SKM-1 treated with dmso at 0.1 percent for 144 hours (cell line): Measurements from ENCODE around the gene MLEC.
A peak's percentile ranks its signal among the peaks of the same experiment; 100 is the strongest.

ENCODE experiments used
- DNase-seq: peaks from one replicate; lab custom pipeline; 2025; ENCODE audit not compliant: unreplicated experiment; lab: John Stamatoyannopoulos, UW

The MLEC gene

DNA sequence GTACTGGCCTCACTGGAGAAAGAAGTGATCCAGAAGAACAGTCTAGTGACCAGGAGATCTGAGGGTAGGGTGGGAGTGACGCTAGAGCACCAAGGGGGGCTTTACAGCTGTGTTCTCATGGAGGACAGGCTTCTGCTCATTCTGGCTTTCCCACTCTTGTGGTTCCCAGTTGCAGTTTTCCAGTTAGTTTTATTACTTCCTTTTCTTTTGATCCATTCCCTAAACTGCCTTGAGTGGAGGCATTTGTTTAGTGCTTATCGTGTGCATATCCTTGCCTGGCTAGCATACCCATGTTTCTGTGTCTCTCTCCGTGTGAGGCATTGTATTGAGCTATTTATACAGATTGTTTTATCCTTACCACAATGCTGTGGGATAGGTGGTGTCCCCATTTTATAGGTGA is 4.0 kb downstream of the MLEC start:
- no peak for DNase-seq

- DNase-seq: no peak
These were observed 5.6 kb downstream of the MLEC start for GRCh38 chr12:120692524-120693033.

DNA sequence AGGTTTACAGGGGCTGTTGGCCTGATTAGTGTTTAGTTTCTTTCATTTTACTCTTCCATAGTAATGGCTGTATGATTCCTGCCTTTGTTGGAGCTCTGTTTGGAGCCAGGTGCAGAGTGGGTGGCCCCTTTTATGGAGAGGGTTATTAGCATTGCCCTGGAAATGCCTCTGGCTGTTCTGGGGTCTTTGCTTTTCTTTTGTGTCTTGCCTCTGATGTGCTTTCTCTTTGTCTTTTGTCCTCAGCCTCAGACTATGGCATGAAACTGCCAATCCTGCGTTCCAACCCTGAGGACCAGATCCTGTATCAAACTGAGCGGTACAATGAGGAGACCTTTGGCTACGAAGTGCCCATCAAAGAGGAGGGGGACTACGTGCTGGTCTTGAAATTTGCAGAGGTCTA is 6.9 kb downstream of the MLEC start:
- no peak for DNase-seq

- no peak for DNase-seq
These were observed 9.7 kb downstream of the MLEC start for GRCh38 chr12:120696626-120697025.

GRCh38 chr12:120697344-120697743 is 10.4 kb downstream of the MLEC start:
- DNase-seq: no peak

DNA sequence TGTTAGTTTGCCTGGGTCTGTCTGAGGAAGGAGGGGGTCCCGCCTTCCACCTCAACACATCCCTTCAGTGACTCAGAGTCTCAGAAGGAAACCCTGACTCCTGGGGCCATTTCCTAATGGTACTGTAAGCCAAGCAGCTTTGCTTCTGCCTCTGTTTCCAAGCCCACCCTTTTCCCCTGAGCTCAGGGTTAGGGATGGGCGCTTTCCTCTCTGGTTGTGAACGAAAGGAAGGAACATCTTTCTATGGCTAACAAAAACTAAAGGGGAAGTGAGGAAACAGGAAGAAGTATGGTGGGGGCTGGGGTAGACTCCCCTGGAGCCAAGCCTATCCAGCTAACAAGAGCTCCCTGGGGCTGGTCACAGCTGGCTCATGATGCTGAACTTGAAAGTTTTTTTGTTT is 11.7 kb downstream of the MLEC start:
- DNase-seq: peak; percentile 28

DNA sequence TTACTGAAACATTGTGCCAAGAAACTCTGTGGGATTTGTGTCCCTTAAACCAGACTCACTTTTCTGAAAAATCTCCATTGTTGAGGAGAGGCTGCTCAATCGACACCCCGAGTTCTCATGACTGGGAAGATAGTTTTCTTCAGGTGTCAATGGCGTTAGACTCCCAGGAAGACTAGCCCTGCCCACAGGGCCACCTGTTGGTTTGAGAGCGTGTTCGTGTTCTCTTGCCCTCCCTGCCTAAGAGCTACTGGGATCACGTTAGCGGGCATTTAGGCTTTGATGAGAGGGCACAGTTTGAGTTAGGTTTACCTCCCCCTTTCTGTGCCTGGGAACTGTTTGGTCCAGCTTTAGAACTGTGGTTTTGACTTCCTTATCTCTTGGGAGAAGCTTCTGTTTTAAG is 12.6 kb downstream of the MLEC start:
- DNase-seq: no peak

- DNase-seq: no peak
These were observed 13.9 kb downstream of the MLEC start for GRCh38 chr12:120700886-120701285.

DNA sequence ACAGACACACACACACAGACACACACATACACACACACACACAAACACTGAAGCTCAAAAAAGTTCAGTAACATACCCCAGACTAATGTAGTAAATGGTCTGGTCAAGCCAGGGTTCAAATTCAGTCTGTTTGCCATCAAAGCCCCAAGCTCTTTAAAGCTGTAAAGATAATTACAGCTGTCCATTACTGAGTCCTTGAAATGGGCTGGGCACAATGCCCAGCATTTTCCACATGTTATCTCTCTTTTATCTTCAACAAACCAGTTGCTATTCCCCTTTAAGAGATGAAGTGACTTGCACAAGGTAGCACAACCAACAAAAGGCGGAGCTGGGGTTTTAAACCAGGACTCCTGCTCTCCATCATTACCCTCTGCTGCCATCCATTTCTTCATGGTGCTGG is 15.7 kb downstream of the MLEC start:
- no peak for DNase-seq

DNA sequence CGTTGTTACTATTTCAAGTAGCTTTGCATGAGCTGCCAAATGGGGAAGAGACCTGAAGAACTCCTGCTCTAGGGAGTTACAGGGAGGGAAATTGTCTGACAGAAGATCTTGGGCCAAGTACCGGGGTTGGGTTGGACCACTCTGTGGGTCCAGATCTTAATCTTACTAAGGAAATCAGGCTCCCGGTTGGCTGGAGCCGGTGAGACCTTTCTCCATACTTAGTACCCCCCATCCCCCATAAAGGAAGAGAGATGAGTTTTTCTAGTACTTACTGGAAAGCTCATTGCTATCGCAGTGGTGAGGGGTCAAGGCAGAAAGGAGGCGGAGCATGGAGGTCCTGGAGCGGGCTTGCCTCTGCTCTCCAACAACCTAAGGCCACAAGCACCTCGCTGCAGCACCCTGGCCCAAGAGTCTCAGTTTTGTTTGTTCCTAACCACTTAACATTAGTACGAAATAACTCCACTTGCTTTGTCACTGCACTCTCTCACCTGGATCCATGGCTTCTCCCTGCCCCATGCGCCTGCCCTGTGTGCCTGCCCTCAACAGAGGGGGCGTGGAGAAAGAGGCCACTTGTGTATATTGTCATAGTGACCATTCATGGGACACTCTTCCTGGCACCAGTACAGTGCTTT is 16.5 kb downstream of the MLEC start:
- no peak for DNase-seq

DNA sequence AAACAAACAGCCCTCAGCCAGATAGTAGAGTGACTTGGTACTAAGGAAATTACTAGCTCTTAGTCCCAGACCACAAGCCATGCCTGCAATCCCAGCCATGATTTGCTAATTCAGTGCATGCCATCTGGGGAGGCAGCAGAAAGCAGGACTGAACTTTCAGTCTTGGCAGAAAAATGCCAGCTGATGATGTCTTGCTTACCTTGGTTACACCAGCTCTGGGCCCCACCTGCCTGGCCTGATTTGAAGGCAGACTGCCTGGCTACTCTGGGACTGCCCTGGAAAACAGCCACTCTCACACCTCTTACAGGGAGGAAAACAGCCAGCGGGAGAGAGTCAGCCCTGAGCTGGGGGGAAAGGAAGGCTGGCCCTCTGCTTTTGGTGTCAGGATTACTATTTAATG is 18.7 kb downstream of the MLEC start:
- DNase-seq: no peak

- DNase-seq: no peak
These were observed 19.1 kb downstream of the MLEC start for GRCh38 chr12:120706029-120706428.

GRCh38 chr12:120708651-120709050 is 21.7 kb downstream of the MLEC start:
- no peak for DNase-seq

DNA sequence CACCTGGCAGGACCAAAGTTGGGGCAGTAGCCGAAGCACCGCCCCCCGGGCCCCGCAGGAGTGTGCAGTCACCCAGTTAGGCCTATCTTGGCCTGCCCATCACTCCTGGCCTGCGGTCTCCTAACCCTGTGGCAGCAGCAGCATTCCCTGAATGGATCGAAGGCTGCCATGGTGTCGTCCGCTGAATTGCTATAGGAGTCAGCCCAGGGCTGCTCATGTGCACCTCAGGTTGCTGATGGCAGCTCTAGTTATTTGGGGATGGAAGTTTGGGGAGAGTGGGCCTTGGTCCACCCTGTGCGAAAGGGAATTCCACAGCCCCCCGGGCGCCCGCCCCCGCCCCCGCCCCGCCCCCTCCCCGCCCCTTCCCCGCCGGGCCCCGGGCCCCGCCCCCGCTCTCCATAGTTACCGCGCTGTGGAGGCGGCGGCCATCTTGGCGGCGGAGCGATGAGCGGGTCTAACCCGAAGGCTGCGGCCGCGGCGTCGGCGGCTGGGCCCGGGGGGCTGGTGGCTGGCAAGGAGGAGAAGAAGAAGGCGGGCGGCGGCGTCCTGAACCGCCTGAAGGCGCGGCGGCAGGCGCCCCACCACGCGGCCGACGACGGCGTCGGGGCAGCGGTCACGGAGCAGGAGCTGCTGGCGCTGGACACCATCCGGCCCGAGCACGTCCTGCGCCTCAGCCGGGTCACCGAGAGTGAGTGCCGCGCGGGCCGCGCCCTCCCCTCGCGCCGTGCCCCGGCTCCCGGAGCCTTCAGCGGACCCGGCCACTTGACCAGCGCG is 23.3 kb downstream of the MLEC start, which contains the start of gene UNC119B:
Gene UNC119B (plus strand): TSS at position 428 of the 774 bp plus-strand sequence. CDS start 17 bp downstream, at position 445.
- no peak for DNase-seq

DNA sequence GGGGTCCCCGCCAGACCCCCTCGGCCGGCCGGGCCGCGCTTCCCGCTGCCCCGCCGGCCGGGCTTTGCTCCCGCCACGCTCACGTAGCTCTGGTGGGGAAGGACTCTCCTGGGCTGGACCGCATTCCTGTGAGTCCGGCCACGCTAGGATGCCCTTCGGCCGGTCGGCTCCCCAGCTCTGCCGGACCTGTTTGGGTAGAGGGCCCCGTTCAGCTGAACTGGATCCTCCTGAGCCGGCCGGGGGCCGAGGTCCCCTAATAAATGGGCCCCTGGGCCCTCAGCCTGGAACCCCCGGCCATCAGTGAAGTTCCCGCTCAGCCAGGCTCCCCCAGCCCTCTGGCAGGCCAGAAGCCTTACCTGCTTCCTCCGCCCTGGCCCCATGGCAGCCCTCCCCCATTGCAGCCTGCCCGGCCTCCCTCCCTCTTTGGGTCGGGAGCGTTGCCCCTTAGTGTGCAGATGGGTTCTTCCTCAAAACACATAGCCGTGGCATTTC is 23.9 kb downstream of the MLEC start:
- DNase-seq: no peak

GRCh38 chr12:120711411-120711810 is 24.5 kb downstream of the MLEC start:
- DNase-seq: no peak

DNA sequence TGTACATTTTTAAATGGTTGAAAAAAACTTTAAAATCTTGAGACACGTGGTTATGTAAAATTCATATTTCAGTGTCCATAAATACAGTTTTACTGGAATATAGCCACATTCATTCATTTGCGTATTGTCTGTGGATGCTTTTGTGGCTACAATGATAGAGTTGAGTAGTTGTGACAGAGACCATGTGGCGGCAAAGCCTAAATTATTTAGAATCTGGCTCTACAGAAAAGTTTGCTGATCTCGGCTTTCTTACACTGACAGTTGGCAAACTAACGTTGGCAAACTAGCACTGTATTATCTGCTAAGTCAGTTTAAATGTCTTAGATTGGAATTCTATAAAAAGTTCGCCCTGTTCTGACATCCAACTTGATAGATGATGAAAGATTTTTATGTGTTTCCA is 25.7 kb downstream of the MLEC start:
- no peak for DNase-seq

DNA sequence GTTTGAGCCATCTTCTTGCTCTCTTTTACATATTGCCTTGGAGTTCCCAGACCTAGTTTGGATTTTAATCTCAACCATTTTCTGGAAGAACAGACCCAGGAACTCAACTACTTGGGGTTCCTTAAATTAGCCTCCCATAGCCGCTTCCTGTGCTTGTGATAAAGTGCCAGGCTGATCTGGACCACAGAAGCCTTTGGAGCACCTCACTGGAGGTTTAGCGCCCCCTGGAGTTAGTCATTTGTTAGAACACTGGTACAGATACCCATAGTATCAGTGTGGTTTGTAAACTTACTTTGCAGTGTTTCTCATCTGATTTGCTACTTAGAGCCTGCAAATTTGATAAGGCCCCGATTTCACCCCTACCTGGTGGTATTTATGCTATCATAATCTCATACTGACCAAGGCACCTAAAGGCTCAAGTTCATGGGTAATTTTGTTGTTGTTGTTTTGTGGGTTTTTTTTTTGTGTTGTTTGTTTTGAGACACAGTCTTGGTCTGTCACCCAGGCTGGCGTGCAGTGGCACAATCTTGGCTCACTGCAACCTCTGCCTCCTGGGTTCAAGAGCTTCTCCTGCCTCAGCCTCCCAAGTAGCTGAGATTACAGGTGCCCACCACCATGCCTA is 27.0 kb downstream of the MLEC start:
- DNase-seq: peak; percentile 44

DNA sequence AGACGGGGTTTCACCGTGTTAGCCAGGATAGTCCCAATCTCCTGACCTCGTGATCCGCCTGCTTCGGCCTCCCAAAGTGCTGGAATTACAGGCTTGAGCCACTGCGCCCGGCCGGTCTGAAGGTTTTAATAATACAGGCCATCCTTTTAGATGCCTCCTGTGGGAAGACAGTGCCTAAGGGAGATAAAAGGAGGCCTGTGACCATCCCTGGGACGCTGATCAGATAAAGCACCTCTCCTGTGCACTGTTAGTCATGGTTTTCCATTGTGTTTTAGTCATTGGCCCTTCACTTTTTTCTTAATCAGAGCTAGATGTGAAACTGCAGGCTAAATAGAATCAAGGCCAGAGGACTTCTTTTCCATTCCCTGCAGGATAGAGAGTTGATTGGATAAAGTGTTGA is 31.1 kb downstream of the MLEC start:
- DNase-seq: no peak

DNA sequence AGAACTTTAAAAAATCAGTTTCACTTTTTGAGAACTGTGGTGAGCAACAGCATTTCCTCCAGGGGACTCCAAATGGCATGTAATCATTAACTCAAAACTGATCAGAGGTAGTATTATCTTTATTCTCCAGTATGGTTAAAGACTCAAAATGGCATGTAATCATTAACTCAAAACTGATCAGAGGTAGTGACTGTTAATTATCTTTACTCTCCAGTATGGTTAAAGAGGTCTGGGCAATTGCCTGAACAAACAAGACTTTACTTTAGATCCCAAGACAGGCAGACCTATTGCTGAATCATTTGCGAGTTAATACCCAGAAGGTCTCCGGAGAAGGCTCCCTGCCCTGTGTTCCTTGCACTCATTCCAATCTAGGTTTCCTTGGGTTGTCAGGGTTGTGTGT is 32.1 kb downstream of the MLEC start:
- DNase-seq: no peak

DNA sequence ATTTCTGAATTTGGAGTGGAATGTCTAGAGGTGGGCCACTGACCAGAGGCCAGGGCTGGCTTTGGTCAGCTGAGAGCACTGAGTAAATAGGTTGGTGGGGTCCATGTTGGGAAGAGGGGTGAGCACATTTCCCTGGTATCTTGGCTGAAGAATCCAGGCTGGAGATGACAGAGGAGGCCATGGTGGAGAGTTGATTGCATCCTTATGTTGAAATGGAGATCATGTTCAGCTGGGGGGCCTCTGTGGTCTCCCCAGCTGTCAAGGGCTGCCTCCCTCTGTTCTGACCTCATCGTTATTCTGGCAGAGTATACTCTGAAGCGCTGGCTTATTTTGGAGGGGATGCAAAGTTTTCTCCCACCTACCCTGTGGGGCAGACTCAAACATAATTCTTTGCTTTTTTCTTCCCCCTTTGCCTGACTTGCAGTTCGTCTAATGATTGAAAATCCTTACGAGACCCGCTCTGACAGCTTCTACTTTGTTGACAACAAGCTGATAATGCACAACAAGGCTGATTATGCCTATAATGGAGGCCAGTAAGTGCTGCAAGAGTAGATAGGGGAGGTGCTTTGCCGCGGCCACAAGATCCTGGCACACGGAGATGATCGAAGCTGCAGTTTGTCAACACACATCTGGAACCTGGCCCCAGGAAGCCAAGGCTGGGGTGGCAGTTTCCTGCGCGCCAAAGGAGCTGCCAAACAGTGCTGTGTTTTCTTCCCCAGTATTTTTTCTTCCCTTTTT is 32.7 kb downstream of the MLEC start:
- DNase-seq: no peak
